OCI-LY1 (cell line): Measurements from ENCODE around the gene PIAS1.

Source experiments
- EZH2 ChIP-seq: fragments of 200-600 bp; sonication (generic), shearing (Covaris generic); IDR thresholded peaks from 2 replicates; pipeline ENCODE4 v1.8.0; 2017; ENCODE audit warnings: borderline replicate concordance, mixed run types, mild to moderate bottlenecking, antibody characterized with exemption, low read length, moderate library complexity, mixed read lengths
- TF ChIP-seq, protein P1 (sequence below): fragments of 200-600 bp; sonication (generic), shearing (Covaris generic); IDR thresholded peaks from 2 replicates; pipeline ENCODE4 v1.5.1; 2017; ENCODE audit warnings: mild to moderate bottlenecking, antibody characterized with exemption, low read length, moderate library complexity, mixed read lengths

GRCh38 chr15:68103603-68104002 is 49.5 kb downstream of the PIAS1 start:
- no peak for TF ChIP-seq EZH2
- TF ChIP-seq, protein P1, sequence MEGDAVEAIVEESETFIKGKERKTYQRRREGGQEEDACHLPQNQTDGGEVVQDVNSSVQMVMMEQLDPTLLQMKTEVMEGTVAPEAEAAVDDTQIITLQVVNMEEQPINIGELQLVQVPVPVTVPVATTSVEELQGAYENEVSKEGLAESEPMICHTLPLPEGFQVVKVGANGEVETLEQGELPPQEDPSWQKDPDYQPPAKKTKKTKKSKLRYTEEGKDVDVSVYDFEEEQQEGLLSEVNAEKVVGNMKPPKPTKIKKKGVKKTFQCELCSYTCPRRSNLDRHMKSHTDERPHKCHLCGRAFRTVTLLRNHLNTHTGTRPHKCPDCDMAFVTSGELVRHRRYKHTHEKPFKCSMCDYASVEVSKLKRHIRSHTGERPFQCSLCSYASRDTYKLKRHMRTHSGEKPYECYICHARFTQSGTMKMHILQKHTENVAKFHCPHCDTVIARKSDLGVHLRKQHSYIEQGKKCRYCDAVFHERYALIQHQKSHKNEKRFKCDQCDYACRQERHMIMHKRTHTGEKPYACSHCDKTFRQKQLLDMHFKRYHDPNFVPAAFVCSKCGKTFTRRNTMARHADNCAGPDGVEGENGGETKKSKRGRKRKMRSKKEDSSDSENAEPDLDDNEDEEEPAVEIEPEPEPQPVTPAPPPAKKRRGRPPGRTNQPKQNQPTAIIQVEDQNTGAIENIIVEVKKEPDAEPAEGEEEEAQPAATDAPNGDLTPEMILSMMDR, result no peak
